Activated T-cell treated with anti-CD3 and anti-CD28 coated beads, Interleukin-2, amount 50 U/mL, for 4 hours (primary cell): Measurements from ENCODE around the gene RFX6. TPM values are rescaled to one million over a fixed set of nuclear protein-coding genes. Genes with fewer than 3 reads are reported as not detected.

Source experiments
- ATAC-seq, 2 donors: fragments of 200-7000 bp; cut with Tn5 transposase; one replicate each; pipeline ENCODE4 v1.10.0; 2021
- DNase-seq: peaks from one replicate; pipeline ENCODE4 v3.0.0-alpha.2; 2020
- H3K27me3 Mint-ChIP-seq: one replicate; pipeline ENCODE4 v1.8.0; 2021; ENCODE audit warnings: low read depth, mixed read lengths
- H3K36me3 Mint-ChIP-seq: one replicate; pipeline ENCODE4 v1.8.0; 2022; ENCODE audit warnings: mixed read lengths; ENCODE audit not compliant: insufficient read depth
- H3K4me1 Mint-ChIP-seq: one replicate; pipeline ENCODE4 v1.8.0; 2021; ENCODE audit warnings: low read depth, mixed read lengths
- H3K4me3 Mint-ChIP-seq: one replicate; pipeline ENCODE4 v1.8.0; 2021; ENCODE audit warnings: mild to moderate bottlenecking, moderate library complexity, mixed read lengths
- H3K9me3 Mint-ChIP-seq: one replicate; pipeline ENCODE4 v1.8.0; 2021; ENCODE audit warnings: mixed read lengths
- total RNA-seq, 3 donors: library from RNA; stranded (reverse); gene quantifications; one replicate each; pipeline ENCODE4 v1.2.1, GENCODE V29; 2021

RFX6 gene
- total RNA-seq, 3 donors from 2014 or later = not detected

GRCh38 chr6:116931456-116931855 is 54.4 kb downstream of the RFX6 start:
- no peak overlapping the region for H3K4me3 Mint-ChIP-seq
- H3K27me3 Mint-ChIP-seq = no peaks in the 10 kb centered on the region
- H3K9me3 Mint-ChIP-seq = no peaks in the 10 kb centered on the region
- no peaks in the 10 kb centered on the region for H3K36me3 Mint-ChIP-seq
- no peak for DNase-seq
- no peak for ATAC-seq
- H3K4me1 Mint-ChIP-seq = no peaks in the 10 kb centered on the region

- H3K9me3 Mint-ChIP-seq = no peaks in the 10 kb centered on the region
- ATAC-seq (no peak), DNase-seq (no peak)
- no peaks in the 10 kb centered on the region for H3K36me3 Mint-ChIP-seq
- no peaks in the 10 kb centered on the region for H3K4me1 Mint-ChIP-seq
- no peak overlapping the region for H3K4me3 Mint-ChIP-seq
- no peaks in the 10 kb centered on the region for H3K27me3 Mint-ChIP-seq
Measured at GRCh38 chr6:116932496-116932895, 55.5 kb downstream of the RFX6 start.

GRCh38 chr6:116933485-116933884 is 56.4 kb downstream of the RFX6 start:
- Mint-ChIP-seq H3K9me3 (no peaks in the 10 kb centered on the region), H3K4me3 (no peak overlapping the region), H3K27me3 (no peaks in the 10 kb centered on the region), H3K4me1 (no peaks in the 10 kb centered on the region), H3K36me3 (no peaks in the 10 kb centered on the region)
- DNase-seq (no peak), ATAC-seq (no peak)

GRCh38 chr6:116938305-116938704 is 61.3 kb downstream of the RFX6 start:
- Mint-ChIP-seq H3K9me3 (no peaks in the 10 kb centered on the region), H3K36me3 (no peaks in the 10 kb centered on the region)
- no peak for ATAC-seq

GRCh38 chr6:116941727-116942126 is 64.7 kb downstream of the RFX6 start:
- H3K4me1 Mint-ChIP-seq = no peaks in the 10 kb centered on the region
- no peaks in the 10 kb centered on the region for H3K36me3 Mint-ChIP-seq
- ATAC-seq (no peak), DNase-seq (no peak)
- H3K9me3 Mint-ChIP-seq = no peaks in the 10 kb centered on the region
- peaks cover 3% of the 10 kb centered on the region for H3K27me3 Mint-ChIP-seq
- H3K4me3 Mint-ChIP-seq = no peak overlapping the region

More at GRCh38 chr6:116938305-116938704, 61.3 kb downstream of the RFX6 start:
- DNase-seq = no peak
- H3K27me3 Mint-ChIP-seq = no peaks in the 10 kb centered on the region
- no peak overlapping the region for H3K4me3 Mint-ChIP-seq
- H3K4me1 Mint-ChIP-seq = no peaks in the 10 kb centered on the region

GRCh38 chr6:116945809-116946208 is 68.8 kb downstream of the RFX6 start:
- Mint-ChIP-seq H3K9me3 (no peaks in the 10 kb centered on the region), H3K4me3 (no peak overlapping the region), H3K27me3 (peaks cover 3% of the 10 kb centered on the region), H3K36me3 (no peaks in the 10 kb centered on the region), H3K4me1 (no peaks in the 10 kb centered on the region)
- ATAC-seq = no peak
- no peak for DNase-seq

GRCh38 chr6:116948533-116949304 is 71.7 kb downstream of the RFX6 start:
- no peak for ATAC-seq
- no peak for DNase-seq
- Mint-ChIP-seq H3K4me1 (no peaks in the 10 kb centered on the region), H3K9me3 (no peaks in the 10 kb centered on the region), H3K4me3 (no peak overlapping the region), H3K27me3 (peaks cover 3% of the 10 kb centered on the region), H3K36me3 (no peaks in the 10 kb centered on the region)

GRCh38 chr6:116949964-116950363 is 72.9 kb downstream of the RFX6 start:
- Mint-ChIP-seq H3K4me3 (no peak overlapping the region), H3K9me3 (no peaks in the 10 kb centered on the region)

GRCh38 chr6:116954335-116954734 is 77.3 kb downstream of the RFX6 start:
- no peak for ATAC-seq
- Mint-ChIP-seq H3K36me3 (no peaks in the 10 kb centered on the region), H3K9me3 (no peaks in the 10 kb centered on the region), H3K4me3 (no peak overlapping the region), H3K4me1 (no peaks in the 10 kb centered on the region), H3K27me3 (peaks cover 3% of the 10 kb centered on the region)
- DNase-seq = no peak

More at GRCh38 chr6:116949964-116950363, 72.9 kb downstream of the RFX6 start:
- Mint-ChIP-seq H3K36me3 (no peaks in the 10 kb centered on the region), H3K27me3 (peaks cover 6% of the 10 kb centered on the region), H3K4me1 (no peaks in the 10 kb centered on the region)
- no peak for ATAC-seq
- DNase-seq = no peak

GRCh38 chr6:116954938-116955337 is 77.9 kb downstream of the RFX6 start:
- no peaks in the 10 kb centered on the region for H3K36me3 Mint-ChIP-seq

GRCh38 chr6:116955773-116956172 is 78.7 kb downstream of the RFX6 start:
- peaks cover 3% of the 10 kb centered on the region for H3K27me3 Mint-ChIP-seq
- ATAC-seq = no peak
- no peak for DNase-seq
- H3K9me3 Mint-ChIP-seq = no peaks in the 10 kb centered on the region
- H3K4me1 Mint-ChIP-seq = no peaks in the 10 kb centered on the region
- no peaks in the 10 kb centered on the region for H3K36me3 Mint-ChIP-seq
- no peak overlapping the region for H3K4me3 Mint-ChIP-seq

More at GRCh38 chr6:116954938-116955337, 77.9 kb downstream of the RFX6 start:
- Mint-ChIP-seq H3K9me3 (no peaks in the 10 kb centered on the region), H3K4me3 (no peak overlapping the region), H3K27me3 (peaks cover 3% of the 10 kb centered on the region), H3K4me1 (no peaks in the 10 kb centered on the region)
- ATAC-seq = no peak
- DNase-seq = no peak

GRCh38 chr6:116963972-116964371 is 86.9 kb downstream of the RFX6 start:
- Mint-ChIP-seq H3K9me3 (no peaks in the 10 kb centered on the region), H3K4me1 (no peaks in the 10 kb centered on the region), H3K27me3 (peaks cover 3% of the 10 kb centered on the region), H3K36me3 (no peaks in the 10 kb centered on the region), H3K4me3 (no peak overlapping the region)
- ATAC-seq = no peak
- no peak for DNase-seq

- Mint-ChIP-seq H3K27me3 (peaks cover 3% of the 10 kb centered on the region), H3K36me3 (no peaks in the 10 kb centered on the region), H3K9me3 (no peaks in the 10 kb centered on the region), H3K4me3 (no peak overlapping the region), H3K4me1 (no peaks in the 10 kb centered on the region)
- no peak for DNase-seq
- ATAC-seq = no peak
Measured at GRCh38 chr6:116966675-116967576, 89.9 kb downstream of the RFX6 start.

GRCh38 chr6:116969211-116969863 is 92.3 kb downstream of the RFX6 start:
- DNase-seq = no peak
- Mint-ChIP-seq H3K36me3 (no peaks in the 10 kb centered on the region), H3K9me3 (no peaks in the 10 kb centered on the region), H3K27me3 (peaks cover 3% of the 10 kb centered on the region), H3K4me1 (no peaks in the 10 kb centered on the region), H3K4me3 (no peak overlapping the region)
- peak in 1 of 2 donors; percentile 43 for ATAC-seq
